ENCODE results near the gene AJAP1.

- TF ChIP-seq POLR2A (IDR thresholded peaks at IDR 0.05) (no peak), EP300 (IDR thresholded peaks at IDR 0.05) (no peak)
- TF ChIP-seq, protein P1, sequence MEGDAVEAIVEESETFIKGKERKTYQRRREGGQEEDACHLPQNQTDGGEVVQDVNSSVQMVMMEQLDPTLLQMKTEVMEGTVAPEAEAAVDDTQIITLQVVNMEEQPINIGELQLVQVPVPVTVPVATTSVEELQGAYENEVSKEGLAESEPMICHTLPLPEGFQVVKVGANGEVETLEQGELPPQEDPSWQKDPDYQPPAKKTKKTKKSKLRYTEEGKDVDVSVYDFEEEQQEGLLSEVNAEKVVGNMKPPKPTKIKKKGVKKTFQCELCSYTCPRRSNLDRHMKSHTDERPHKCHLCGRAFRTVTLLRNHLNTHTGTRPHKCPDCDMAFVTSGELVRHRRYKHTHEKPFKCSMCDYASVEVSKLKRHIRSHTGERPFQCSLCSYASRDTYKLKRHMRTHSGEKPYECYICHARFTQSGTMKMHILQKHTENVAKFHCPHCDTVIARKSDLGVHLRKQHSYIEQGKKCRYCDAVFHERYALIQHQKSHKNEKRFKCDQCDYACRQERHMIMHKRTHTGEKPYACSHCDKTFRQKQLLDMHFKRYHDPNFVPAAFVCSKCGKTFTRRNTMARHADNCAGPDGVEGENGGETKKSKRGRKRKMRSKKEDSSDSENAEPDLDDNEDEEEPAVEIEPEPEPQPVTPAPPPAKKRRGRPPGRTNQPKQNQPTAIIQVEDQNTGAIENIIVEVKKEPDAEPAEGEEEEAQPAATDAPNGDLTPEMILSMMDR (IDR thresholded peaks at IDR 0.05): no peak
Measured at GRCh38 chr1:4700801-4701200, 46.4 kb downstream of the AJAP1 start.
